ENCODE results near the gene FBXO42. TPM values are rescaled to one million over a fixed set of nuclear protein-coding genes. Genes with fewer than 3 reads are reported as not detected.

Gene FBXO42
- total and polyA plus RNA-seq, 2 of the 8 experiments (the other 6 are each of a cell fraction or from before 2014, with no cell fraction given) = 15.1 to 17.0 TPM

DNA sequence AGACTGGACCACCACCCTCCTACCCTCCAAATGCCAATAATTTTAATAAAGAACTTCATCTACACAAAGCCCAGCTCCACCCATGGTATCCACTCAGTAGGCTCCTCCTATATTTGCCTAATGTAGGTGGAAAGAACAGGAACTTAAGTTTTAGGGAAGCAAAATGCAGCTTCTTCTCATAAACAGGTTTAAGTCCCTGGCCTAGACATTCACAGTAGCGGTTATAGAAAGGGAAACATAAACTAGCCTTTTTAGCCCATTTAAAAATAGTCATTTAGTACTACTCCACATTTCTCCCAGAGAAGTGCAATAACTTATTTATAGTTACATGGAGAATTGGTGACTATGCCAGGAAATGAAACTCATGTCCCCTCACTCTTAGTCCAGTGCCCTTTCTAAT lies 58.7 kb downstream of the FBXO42 start:
- Histone ChIP-seq H2BK120ac (replicated peaks; ENCODE audit: low read depth, low read length) (no peak overlapping the region), H3K9me3 (ENCODE audit: insufficient read depth in 2 of 2, low read depth in 1 of 2, low read length in 1 of 2) (no peaks in the 10 kb centered on the region; a peak in 1 of 4 replicates), H3K79me1 (ENCODE audit: low read depth, low read length) (no peaks in the 10 kb centered on the region; the same call in 1 of the 2 replicates), H3K4ac (replicated peaks; ENCODE audit: insufficient read length, low read depth, low read length) (no peak overlapping the region), H3K4me2 (ENCODE audit: insufficient read depth in 1 of 2, low read depth in 2 of 2, low read length in 2 of 2) (no peak overlapping the region), H3K27me3 (replicated peaks in 1 of 4; ENCODE audit: control insufficient read depth in 3 of 4, extremely low read depth in 1 of 4, insufficient read depth in 3 of 4, low read length in 3 of 4) (no peaks in the 10 kb centered on the region), H4K8ac (ENCODE audit: extremely low read depth, insufficient read depth, low read length) (no peak overlapping the region), H3K36me3 (ENCODE audit: control insufficient read depth in 2 of 4, insufficient read depth in 4 of 4, low read length in 3 of 4) (peaks cover 0 to 14% (median 6%) of the 10 kb centered on the region in 4 experiments; a peak in 3 of 8 replicates), H2AK5ac (ENCODE audit: low read depth, low read length) (no peak overlapping the region), H3K27ac (ENCODE audit: low read depth, low read length) (no peak overlapping the region), H2AFZ (ENCODE audit: low read length) (no peak overlapping the region), H3K79me2 (ENCODE audit: control insufficient read depth in 1 of 2, insufficient read depth in 2 of 2, low read length in 2 of 2) (no peaks in the 10 kb centered on the region), H3K23ac (ENCODE audit: insufficient read length) (no peak overlapping the region), H3K23me2 (ENCODE audit: low read depth, low read length) (no peaks in the 10 kb centered on the region), H4K91ac (replicated peaks; ENCODE audit: insufficient read length, low read length) (no peak overlapping the region), H3K9ac (replicated peaks in 1 of 4; ENCODE audit: extremely low read depth in 1 of 4, low read depth in 3 of 4, low read length in 3 of 4) (no peak overlapping the region), H3K4me3 (ENCODE audit: extremely low read depth in 1 of 4, insufficient read depth in 2 of 4, low read depth in 3 of 4, low read length in 4 of 4) (no peak overlapping the region), H2BK20ac (ENCODE audit: low read length) (no peak overlapping the region), H3K18ac (ENCODE audit: extremely low read depth, low read length) (no peak overlapping the region), H4K20me1 (replicated peaks in 1 of 2; ENCODE audit: control insufficient read depth in 1 of 2, insufficient read depth in 2 of 2, low read length in 2 of 2) (no peaks in the 10 kb centered on the region), H2BK5ac (ENCODE audit: low read depth, low read length) (no peak overlapping the region), H3K14ac (ENCODE audit: insufficient read length) (no peak overlapping the region), H2BK12ac (ENCODE audit: low read depth, low read length) (no peak overlapping the region), H3K4me1 (replicated peaks in 1 of 4; ENCODE audit: control insufficient read depth in 3 of 4, insufficient read depth in 4 of 4, low read length in 3 of 4) (peaks cover 0 to 3% (median 0%) of the 10 kb centered on the region in 4 experiments; a peak in 1 of 7 replicates), H4K5ac (ENCODE audit: insufficient read length, low read depth, low read length) (no peak overlapping the region), H2BK15ac (ENCODE audit: low read length) (no peak overlapping the region), H3K56ac (replicated peaks; ENCODE audit: insufficient read length, low read depth, low read length) (no peak overlapping the region)
- FAIRE-seq = no peak
- WGBS, 2 experiments (ENCODE audit: extremely low coverage in 1 of 2, insufficient coverage in 1 of 2, insufficient read length in 1 of 2, insufficient replicate concordance in 2 of 2, low coverage in 1 of 2, low lambda C conversion rate in 2 of 2, missing lambda C conversion rate in 1 of 2) = 88% methylated on average over 1 of the region's 1 CpG; no CpG with 5 or more reads in 1 of the 2 experiments
- ChIA-PET CTCF (ENCODE audit: partially characterized antibody) (interaction anchor here (1.4 to 1.5 kb wide), 2 partner anchors 10 to 70 kb away, joined by 6 to 7 read pairs; no protein-coding TSS in a partner anchor), POLR2A (ENCODE audit: partially characterized antibody) (interaction anchor here (0.6 kb wide), 1 partner anchor 70 kb away, joined by 4 read pairs; no protein-coding TSS in a partner anchor)
- DNase-seq (ENCODE audit: low read depth in 1 of 2, low spot score in 2 of 2) = no peak
- TF ChIP-seq SP4 (IDR thresholded peaks at IDR 0.05; ENCODE audit: low read length) (no peak), SP2 (IDR thresholded peaks at IDR 0.05; ENCODE audit: low read length) (no peak), GTF2F1 (IDR thresholded peaks at IDR 0.05; ENCODE audit: borderline replicate concordance, low read depth, low read length) (no peak), POLR2A (IDR thresholded peaks at IDR 0.05; ENCODE audit: control extremely low read depth in 1 of 2, low read depth in 2 of 2, low read length in 2 of 2) (no peak), SIN3A (conservative IDR thresholded peaks at IDR 0.05 in 1 of 2, IDR thresholded peaks at IDR 0.05 in 1 of 2; ENCODE audit: low read depth in 1 of 2, low read length in 2 of 2) (no peak), SRF (IDR thresholded peaks at IDR 0.05; ENCODE audit: low read depth, low read length) (no peak), GABPA (IDR thresholded peaks at IDR 0.05; ENCODE audit: borderline replicate concordance, insufficient read depth, low read length) (no peak), NRF1 (IDR thresholded peaks at IDR 0.05; ENCODE audit: low read depth, low read length) (no peak), YY1 (IDR thresholded peaks at IDR 0.05; ENCODE audit: low read depth, low read length) (no peak), MAFK (IDR thresholded peaks at IDR 0.05; ENCODE audit: low read depth, low read length) (no peak)
- TF ChIP-seq, protein P1, sequence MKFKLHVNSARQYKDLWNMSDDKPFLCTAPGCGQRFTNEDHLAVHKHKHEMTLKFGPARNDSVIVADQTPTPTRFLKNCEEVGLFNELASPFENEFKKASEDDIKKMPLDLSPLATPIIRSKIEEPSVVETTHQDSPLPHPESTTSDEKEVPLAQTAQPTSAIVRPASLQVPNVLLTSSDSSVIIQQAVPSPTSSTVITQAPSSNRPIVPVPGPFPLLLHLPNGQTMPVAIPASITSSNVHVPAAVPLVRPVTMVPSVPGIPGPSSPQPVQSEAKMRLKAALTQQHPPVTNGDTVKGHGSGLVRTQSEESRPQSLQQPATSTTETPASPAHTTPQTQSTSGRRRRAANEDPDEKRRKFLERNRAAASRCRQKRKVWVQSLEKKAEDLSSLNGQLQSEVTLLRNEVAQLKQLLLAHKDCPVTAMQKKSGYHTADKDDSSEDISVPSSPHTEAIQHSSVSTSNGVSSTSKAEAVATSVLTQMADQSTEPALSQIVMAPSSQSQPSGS (IDR thresholded peaks at IDR 0.05; ENCODE audit: low read length) = no peak
